ENCODE results near the gene CDK5R1. TPM values are rescaled to one million over a fixed set of nuclear protein-coding genes. Genes with fewer than 3 reads are reported as not detected.
A peak's percentile ranks its signal among the peaks of the same experiment; 100 is the strongest.
"Not testable (repeated sequence)": the region's sequence is repeated elsewhere in the genome, so short reads cannot be mapped to it uniquely, and the experiment has no call there.

Gene CDK5R1
- 21.6 and 23.7 TPM in 2 replicates for polyA plus RNA-seq (2014; cell fraction: cytosol; rRNA removed)
- 20.3 and 21.7 TPM in 2 replicates for polyA plus RNA-seq (2014; cell fraction: nucleus; rRNA removed)

GRCh38 chr17:32486701-32487472, at the start of gene CDK5R1:
Gene CDK5R1 (plus strand): TSS chr17:32486993. CDS start chr17:32487621, 628 bp downstream.
- peak; percentile 72 for DNase-seq (ENCODE audit: low spot score)

- no peak for DNase-seq (ENCODE audit: low spot score)
Measured at GRCh38 chr17:32440722-32441121, 46.1 kb upstream of the CDK5R1 start.

- no peak for DNase-seq (ENCODE audit: low spot score)
Measured at GRCh38 chr17:32441886-32442285, 44.9 kb upstream of the CDK5R1 start.

- no peak for DNase-seq (ENCODE audit: low spot score)
Measured at GRCh38 chr17:32443827-32444300, 42.9 kb upstream of the CDK5R1 start.

- DNase-seq (ENCODE audit: low spot score), result peak; percentile 97
Measured at GRCh38 chr17:32444301-32445073, 42.3 kb upstream of the CDK5R1 start, which contains the start of gene PSMD11. Gene PSMD11 (plus strand): TSS chr17:32444510. CDS start chr17:32444524, 14 bp downstream.

- no peak for DNase-seq (ENCODE audit: low spot score)
Measured at GRCh38 chr17:32445074-32445415, 41.7 kb upstream of the CDK5R1 start.

- no peak for DNase-seq (ENCODE audit: low spot score)
Measured at GRCh38 chr17:32445497-32445896, 41.3 kb upstream of the CDK5R1 start.

- DNase-seq (ENCODE audit: low spot score), result no peak
Measured at GRCh38 chr17:32445971-32446370, 40.8 kb upstream of the CDK5R1 start.

GRCh38 chr17:32446949-32447348, 39.8 kb upstream of the CDK5R1 start:
- no peak for DNase-seq (ENCODE audit: low spot score)

GRCh38 chr17:32449963-32450362, 36.8 kb upstream of the CDK5R1 start:
- DNase-seq (ENCODE audit: low spot score), result no peak

- not testable (repeated sequence) for DNase-seq (ENCODE audit: low spot score)
Measured at GRCh38 chr17:32450379-32450778, 36.4 kb upstream of the CDK5R1 start.

GRCh38 chr17:32451879-32452278, 34.9 kb upstream of the CDK5R1 start:
- DNase-seq (ENCODE audit: low spot score), result no peak

GRCh38 chr17:32452281-32452680, 34.5 kb upstream of the CDK5R1 start:
- DNase-seq (ENCODE audit: low spot score), result no peak

- no peak for DNase-seq (ENCODE audit: low spot score)
Measured at GRCh38 chr17:32453370-32453769, 33.4 kb upstream of the CDK5R1 start.

GRCh38 chr17:32458371-32458770, 28.4 kb upstream of the CDK5R1 start:
- no peak for DNase-seq (ENCODE audit: low spot score)

- no peak for DNase-seq (ENCODE audit: low spot score)
Measured at GRCh38 chr17:32460054-32460453, 26.7 kb upstream of the CDK5R1 start.

- DNase-seq (ENCODE audit: low spot score), result no peak
Measured at GRCh38 chr17:32461498-32461852, 25.3 kb upstream of the CDK5R1 start.

GRCh38 chr17:32461853-32462617, 24.8 kb upstream of the CDK5R1 start:
- DNase-seq (ENCODE audit: low spot score), result peak; percentile 69

GRCh38 chr17:32463304-32463703, 23.5 kb upstream of the CDK5R1 start:
- DNase-seq (ENCODE audit: low spot score), result no peak

GRCh38 chr17:32464374-32464773, 22.4 kb upstream of the CDK5R1 start:
- DNase-seq (ENCODE audit: low spot score), result no peak

GRCh38 chr17:32467949-32468348, 18.8 kb upstream of the CDK5R1 start:
- no peak for DNase-seq (ENCODE audit: low spot score)

Data from SK-N-DZ (cell line).